ENCODE results near the gene NTSR2.

DNA sequence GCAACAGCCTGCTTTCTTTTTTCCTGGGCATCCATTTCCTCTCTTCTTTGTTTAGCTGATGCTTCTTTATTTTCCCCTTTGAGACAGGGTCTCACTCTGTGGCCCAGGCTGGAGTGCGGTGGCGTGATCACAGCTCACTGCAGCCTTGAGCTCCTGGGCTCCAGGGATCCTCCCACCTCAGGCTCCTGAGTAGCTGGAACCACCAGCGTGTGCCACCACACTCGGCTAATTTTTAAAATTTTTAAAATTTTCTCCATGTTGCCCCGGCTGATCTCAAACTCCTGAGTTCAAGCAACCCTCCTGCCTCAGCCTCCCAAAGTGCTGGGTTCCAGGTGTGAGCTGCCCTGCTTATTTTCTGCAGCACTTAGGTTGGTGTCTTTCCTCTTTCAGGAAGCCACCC, 58.7 kb downstream of the NTSR2 start:
- no peak for TF ChIP-seq POLR2A (IDR thresholded peaks at IDR 0.05)
- TF ChIP-seq, protein P1, sequence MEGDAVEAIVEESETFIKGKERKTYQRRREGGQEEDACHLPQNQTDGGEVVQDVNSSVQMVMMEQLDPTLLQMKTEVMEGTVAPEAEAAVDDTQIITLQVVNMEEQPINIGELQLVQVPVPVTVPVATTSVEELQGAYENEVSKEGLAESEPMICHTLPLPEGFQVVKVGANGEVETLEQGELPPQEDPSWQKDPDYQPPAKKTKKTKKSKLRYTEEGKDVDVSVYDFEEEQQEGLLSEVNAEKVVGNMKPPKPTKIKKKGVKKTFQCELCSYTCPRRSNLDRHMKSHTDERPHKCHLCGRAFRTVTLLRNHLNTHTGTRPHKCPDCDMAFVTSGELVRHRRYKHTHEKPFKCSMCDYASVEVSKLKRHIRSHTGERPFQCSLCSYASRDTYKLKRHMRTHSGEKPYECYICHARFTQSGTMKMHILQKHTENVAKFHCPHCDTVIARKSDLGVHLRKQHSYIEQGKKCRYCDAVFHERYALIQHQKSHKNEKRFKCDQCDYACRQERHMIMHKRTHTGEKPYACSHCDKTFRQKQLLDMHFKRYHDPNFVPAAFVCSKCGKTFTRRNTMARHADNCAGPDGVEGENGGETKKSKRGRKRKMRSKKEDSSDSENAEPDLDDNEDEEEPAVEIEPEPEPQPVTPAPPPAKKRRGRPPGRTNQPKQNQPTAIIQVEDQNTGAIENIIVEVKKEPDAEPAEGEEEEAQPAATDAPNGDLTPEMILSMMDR (IDR thresholded peaks at IDR 0.05), result no peak

Measured in transverse colon (tissue), 3 donors.